Small intestine (tissue), 7 donors: ENCODE measurements around the gene ADRB2. TPM values are rescaled to one million over a fixed set of nuclear protein-coding genes. Genes with fewer than 3 reads are reported as not detected.

Experiments used
- DNase-seq, 2 donors: peaks; one replicate each; pipeline versions ENCODE4 v3.0.0 to v3.0.0-alpha.2; 2013
- FAIRE-seq: peaks from 2 replicates; lab custom pipeline; 2012; peaks lifted over from hg19 to GRCh38; lab: Jason Lieb, UNC
- H3K27ac ChIP-seq, 3 donors: one replicate each; pipeline ENCODE4 v1.5.1; 2013; ENCODE audit warnings: low read length in 2 of 3, mild to moderate bottlenecking in 2 of 3, control low read depth in 1 of 3, inconsistent platforms in 1 of 3, low read depth in 1 of 3, moderate library complexity in 1 of 3
- H3K27me3 ChIP-seq, 3 donors: one replicate each; pipeline ENCODE4 v1.6.1; 2013; ENCODE audit warnings: low read length in 3 of 3, inconsistent platforms in 1 of 3; ENCODE audit not compliant: control insufficient read depth in 3 of 3, insufficient read depth in 3 of 3
- H3K36me3 ChIP-seq, 3 donors: one replicate each; pipeline ENCODE4 v1.6.1; 2013; ENCODE audit warnings: low read length in 3 of 3, inconsistent platforms in 1 of 3, low read depth in 1 of 3, mild to moderate bottlenecking in 1 of 3, moderate library complexity in 1 of 3; ENCODE audit not compliant: control insufficient read depth in 3 of 3, insufficient read depth in 2 of 3
- H3K4me1 ChIP-seq, 3 donors: one replicate each; pipeline ENCODE4 v1.6.1; 2013; ENCODE audit warnings: low read length in 2 of 3, inconsistent platforms in 1 of 3, low read depth in 1 of 3, mild to moderate bottlenecking in 1 of 3, moderate library complexity in 1 of 3; ENCODE audit not compliant: control insufficient read depth in 3 of 3, insufficient read depth in 2 of 3
- H3K4me3 ChIP-seq, 3 donors: one replicate each; pipeline ENCODE4 v1.5.1; 2013; ENCODE audit warnings: low read length in 3 of 3, control low read depth in 1 of 3, inconsistent platforms in 1 of 3, low read depth in 1 of 3, mild to moderate bottlenecking in 1 of 3, moderate library complexity in 1 of 3
- H3K9me3 ChIP-seq, 2 donors: one replicate each; pipeline ENCODE4 v1.6.1; 2013; ENCODE audit warnings: low read depth in 1 of 2, low read length in 1 of 2; ENCODE audit not compliant: control insufficient read depth in 2 of 2, insufficient read depth in 1 of 2
- WGBS, 3 donors: extraction: QIAGEN DNeasy Blood & Tissue Kit; methylation state at CpG; one replicate each; pipeline ENCODE4 v1.1.7; 2013; 5-methylcytosine and 5-hydroxymethylcytosine counted together
- polyA plus RNA-seq, 4 donors: library from polyadenylated mRNA; stranded (reverse) in 3 of 4; unstranded in 1 of 4; fragments of 200-250 nt in 3 of 4; fragments of 120-200 nt in 1 of 4; gene quantifications; one replicate each; pipeline versions ENCODE4 v1.2.1 to v1.2.3, GENCODE V29; 2013
- donor health status: healthy with polysubstance abuse.
- donor health status: control.
- donor health status: control.
- donor health status: Bipolar disorder and iron deficiency.
- donor health status: healthy.

The ADRB2 gene
- polyA plus RNA-seq, 4 donors, result 0.27 to 1.5 (median 0.54) TPM; not detected in 1

DNA sequence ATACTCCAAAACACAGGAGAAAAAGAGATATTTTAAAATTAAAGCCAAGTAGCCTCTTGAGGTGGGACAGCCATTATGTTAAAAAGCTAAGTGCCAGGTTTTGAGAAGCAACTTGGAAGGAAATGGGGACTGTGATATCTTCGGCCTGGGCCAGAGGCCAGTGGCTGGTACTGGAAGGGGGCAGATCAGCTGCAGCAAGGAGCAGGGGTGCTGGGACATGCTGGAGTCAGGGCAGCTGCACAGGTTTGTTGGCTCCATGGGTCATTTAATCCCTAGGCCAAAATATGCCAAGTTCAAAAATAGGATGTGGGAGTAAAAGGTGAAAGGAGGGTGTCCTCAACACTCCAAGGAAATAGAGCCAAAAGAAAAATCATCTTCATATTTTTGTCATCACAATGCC, 30.0 kb downstream of the ADRB2 start:
- 73 to 85% (median 82%) methylated on average over 1 of the region's 1 CpG for WGBS, 3 donors
- H3K4me1 ChIP-seq, result no peaks in the 10 kb centered on the region
- no peaks in the 10 kb centered on the region for H3K36me3 ChIP-seq
- no peaks in the 10 kb centered on the region for H3K9me3 ChIP-seq
- H3K27me3 ChIP-seq, result peaks cover 0 to 3% (median 0%) of the 10 kb centered on the region in 3 donors
- DNase-seq (no peak), FAIRE-seq (no peak)
- no peak overlapping the region for H3K4me3 ChIP-seq
- H3K27ac ChIP-seq, result peak overlapping the region in 1 of 3 donors; percentile 63

DNA sequence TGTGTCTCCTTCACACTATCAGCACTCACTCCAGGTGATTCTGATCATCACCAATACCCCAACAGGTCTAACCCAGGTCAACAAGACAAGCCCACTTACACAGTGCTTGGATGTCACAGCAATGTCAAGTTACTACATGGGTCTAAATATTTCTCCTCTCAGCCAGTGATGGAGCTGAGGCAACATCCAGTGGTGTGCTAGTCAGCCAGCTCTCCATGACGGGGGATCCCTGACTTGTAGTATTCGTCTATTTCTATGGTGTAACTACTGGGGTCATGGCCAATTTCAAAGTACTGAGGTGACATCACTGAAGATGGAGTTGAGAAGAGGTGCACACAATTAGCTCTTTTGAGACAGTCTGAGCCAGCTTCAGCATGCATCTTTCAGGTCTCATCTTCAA, 31.1 kb downstream of the ADRB2 start:
- Histone ChIP-seq H3K36me3 (no peaks in the 10 kb centered on the region), H3K4me3 (no peak overlapping the region), H3K27me3 (peaks cover 0 to 3% (median 0%) of the 10 kb centered on the region in 3 donors), H3K4me1 (no peaks in the 10 kb centered on the region), H3K9me3 (no peaks in the 10 kb centered on the region), H3K27ac (no peak overlapping the region)
- FAIRE-seq (no peak), DNase-seq (no peak)
- WGBS, 3 donors, result 92 to 98% (median 96%) methylated on average over 2 of the region's 2 CpGs

DNA sequence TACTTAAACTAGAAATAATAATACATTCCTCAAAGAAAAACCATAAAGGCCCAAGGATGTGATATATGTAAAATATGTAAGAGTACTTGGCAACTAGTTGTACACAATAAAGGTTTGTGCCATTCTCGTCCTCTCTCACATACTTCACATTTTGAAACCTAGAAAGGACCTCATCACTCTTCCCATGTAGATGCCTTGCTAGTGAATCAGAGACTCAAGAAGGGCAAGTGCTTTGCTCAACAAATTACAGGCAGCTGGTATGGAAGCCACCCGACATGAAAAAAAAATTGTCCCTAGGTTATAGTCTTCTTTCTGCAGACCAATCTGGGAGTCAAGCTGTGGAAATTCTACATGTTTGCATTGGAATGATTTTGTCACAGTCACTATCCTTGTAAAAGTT, 31.7 kb downstream of the ADRB2 start:
- H3K4me1 ChIP-seq, result no peaks in the 10 kb centered on the region
- FAIRE-seq (no peak), DNase-seq (no peak)
- no peaks in the 10 kb centered on the region for H3K36me3 ChIP-seq
- no peak overlapping the region for H3K27ac ChIP-seq
- no peak overlapping the region for H3K4me3 ChIP-seq
- WGBS, 3 donors, result 88 to 89% (median 88%) methylated on average over 2 of the region's 2 CpGs
- no peaks in the 10 kb centered on the region for H3K9me3 ChIP-seq
- peaks cover 0 to 3% (median 0%) of the 10 kb centered on the region in 3 donors for H3K27me3 ChIP-seq

DNA sequence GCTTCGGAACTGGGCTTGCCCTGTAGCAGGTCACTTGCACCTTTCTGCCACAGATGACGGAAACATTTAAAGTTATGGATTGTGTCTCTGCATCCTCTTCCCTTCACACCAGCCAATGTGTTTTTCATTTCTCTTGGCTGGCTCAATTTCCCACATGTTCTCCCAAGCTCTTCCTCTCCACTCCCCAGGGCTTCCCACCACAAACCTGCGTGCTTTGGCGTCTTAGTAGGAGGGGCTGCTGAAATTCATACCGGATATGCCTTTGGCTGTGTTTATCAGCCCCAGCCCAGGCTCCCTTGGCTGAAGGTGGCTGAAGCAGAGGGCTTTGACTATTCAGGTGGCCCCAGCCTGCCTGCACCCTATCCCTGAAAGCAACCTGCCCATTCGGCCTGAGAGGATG, 32.1 kb downstream of the ADRB2 start:
- Histone ChIP-seq H3K4me1 (no peaks in the 10 kb centered on the region), H3K27ac (no peak overlapping the region), H3K36me3 (no peaks in the 10 kb centered on the region), H3K27me3 (peaks cover 0 to 3% (median 0%) of the 10 kb centered on the region in 3 donors), H3K9me3 (no peaks in the 10 kb centered on the region), H3K4me3 (no peak overlapping the region)
- WGBS, 3 donors, result 75 to 82% (median 81%) methylated on average over 6 of the region's 6 CpGs
- FAIRE-seq (no peak), DNase-seq (no peak)

DNA sequence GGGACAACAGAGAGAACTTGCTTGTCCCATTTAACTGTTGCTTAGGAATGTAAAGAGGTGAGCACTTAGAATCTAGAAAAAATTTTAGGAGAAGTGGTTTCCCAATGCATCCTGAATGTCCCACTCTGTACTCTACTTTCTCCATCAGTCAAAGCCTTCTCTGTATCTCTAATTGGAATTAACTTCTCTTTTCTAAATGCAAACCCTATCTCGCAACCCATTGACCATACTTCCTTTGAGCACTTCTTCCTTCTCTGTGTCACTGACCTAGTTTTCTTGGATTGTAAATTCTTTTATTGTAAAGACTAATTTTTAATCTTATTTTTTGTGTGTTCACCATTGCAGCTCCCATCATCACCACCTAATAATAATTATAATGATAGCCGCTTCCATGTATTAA, 33.3 kb downstream of the ADRB2 start:
- no peaks in the 10 kb centered on the region for H3K4me1 ChIP-seq
- 83 to 87% (median 85%) methylated on average over 2 of the region's 2 CpGs for WGBS, 3 donors
- H3K27ac ChIP-seq, result no peak overlapping the region
- DNase-seq (no peak), FAIRE-seq (no peak)
- H3K36me3 ChIP-seq, result no peaks in the 10 kb centered on the region
- H3K27me3 ChIP-seq, result peaks cover 0 to 3% (median 0%) of the 10 kb centered on the region in 3 donors
- no peaks in the 10 kb centered on the region for H3K9me3 ChIP-seq
- no peak overlapping the region for H3K4me3 ChIP-seq

DNA sequence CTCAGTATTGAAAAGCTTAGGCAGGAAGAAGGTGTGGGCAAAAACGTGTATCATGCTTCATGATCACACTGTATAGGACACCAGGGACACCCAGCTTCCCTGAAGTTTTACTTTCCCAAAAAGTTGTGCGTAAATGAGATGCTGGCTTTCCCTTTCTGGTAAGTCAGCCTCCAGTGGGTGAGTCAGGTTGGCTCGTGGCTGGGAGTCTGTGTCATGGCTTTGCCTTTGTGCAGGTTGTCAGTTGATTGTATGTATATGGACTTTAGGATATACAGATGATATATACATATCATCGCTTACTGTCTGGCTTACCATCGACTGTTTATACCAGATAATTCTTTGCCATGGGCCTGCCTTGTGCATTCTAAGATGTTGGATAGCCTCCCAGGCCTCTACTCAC, 34.2 kb downstream of the ADRB2 start:
- H3K4me3 ChIP-seq, result no peak overlapping the region
- H3K9me3 ChIP-seq, result no peaks in the 10 kb centered on the region
- H3K36me3 ChIP-seq, result no peaks in the 10 kb centered on the region
- FAIRE-seq (no peak), DNase-seq (no peak)
- H3K4me1 ChIP-seq, result no peaks in the 10 kb centered on the region
- H3K27me3 ChIP-seq, result peaks cover 0 to 3% (median 0%) of the 10 kb centered on the region in 3 donors
- WGBS, 3 donors, result 59 to 72% (median 67%) methylated on average over 5 of the region's 5 CpGs
- H3K27ac ChIP-seq, result no peak overlapping the region

DNA sequence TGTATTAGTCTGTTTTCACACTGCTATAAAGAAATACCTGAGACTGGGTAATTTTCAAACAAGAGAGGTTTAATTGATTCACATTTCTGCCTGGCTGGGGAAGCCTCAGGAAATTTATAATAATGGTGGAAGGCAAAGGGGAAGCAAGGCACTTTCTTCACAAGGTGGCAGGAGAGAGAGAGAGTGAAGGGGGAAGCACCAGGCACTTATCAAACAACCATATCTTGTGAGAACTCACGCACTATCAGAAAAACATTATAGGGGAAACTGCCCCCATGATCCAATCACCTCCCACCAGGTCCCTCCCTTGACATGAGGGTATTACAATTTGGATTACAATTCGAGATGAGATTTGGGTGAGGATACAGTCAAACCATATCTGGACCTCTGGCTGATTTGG, 34.7 kb downstream of the ADRB2 start:
- WGBS, 3 donors, result 55 to 76% (median 67%) methylated on average over 2 of the region's 2 CpGs
- Histone ChIP-seq H3K36me3 (no peaks in the 10 kb centered on the region), H3K4me1 (no peaks in the 10 kb centered on the region), H3K27me3 (peaks cover 0 to 3% (median 0%) of the 10 kb centered on the region in 3 donors), H3K27ac (no peak overlapping the region), H3K4me3 (no peak overlapping the region), H3K9me3 (no peaks in the 10 kb centered on the region)
- DNase-seq (no peak), FAIRE-seq (no peak)

DNA sequence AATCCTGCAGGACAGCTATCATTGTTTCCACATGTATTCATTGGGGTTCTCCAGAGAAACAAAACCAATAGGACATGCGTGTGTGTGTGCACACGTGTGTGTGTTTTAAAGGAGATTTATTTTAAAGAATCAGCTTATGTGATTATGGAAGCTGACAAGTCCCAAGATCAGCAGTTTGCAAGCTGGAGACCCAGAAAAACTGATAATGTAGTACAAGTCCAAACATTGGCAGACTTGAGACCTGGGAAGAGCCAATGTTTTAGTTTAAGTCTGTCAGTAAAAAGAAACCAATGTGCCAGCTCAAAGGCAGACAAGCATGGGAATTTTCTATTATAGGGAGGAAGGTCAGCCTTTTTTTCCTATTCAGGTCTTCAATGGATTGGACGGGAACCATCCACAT, 35.3 kb downstream of the ADRB2 start:
- Histone ChIP-seq H3K9me3 (no peaks in the 10 kb centered on the region), H3K27me3 (peaks cover 0 to 3% (median 0%) of the 10 kb centered on the region in 3 donors), H3K4me3 (no peak overlapping the region), H3K36me3 (no peaks in the 10 kb centered on the region), H3K27ac (no peak overlapping the region), H3K4me1 (no peaks in the 10 kb centered on the region)
- 86 to 92% (median 90%) methylated on average over 3 of the region's 3 CpGs for WGBS, 3 donors
- no peak for FAIRE-seq
- no peak for DNase-seq
